ENCODE measurements around the gene TNRC6B.

TNRC6B gene

GRCh38 chr22:40330615-40331014 lies 152.9 kb downstream of the TNRC6B start:
- DNase-seq: no peak

GRCh38 chr22:40331706-40332105 lies 154.0 kb downstream of the TNRC6B start:
- no peak for DNase-seq

- no peak for DNase-seq
Observed at GRCh38 chr22:40332319-40332781, 154.6 kb downstream of the TNRC6B start.

GRCh38 chr22:40334060-40334459 lies 156.3 kb downstream of the TNRC6B start:
- DNase-seq: no peak

GRCh38 chr22:40334899-40335298 lies 157.2 kb downstream of the TNRC6B start:
- no peak for DNase-seq

GRCh38 chr22:40335358-40335757 lies 157.6 kb downstream of the TNRC6B start:
- no peak for DNase-seq

GRCh38 chr22:40340044-40340443 lies 162.3 kb downstream of the TNRC6B start:
- DNase-seq: no peak

GRCh38 chr22:40341604-40342003 lies 163.9 kb downstream of the TNRC6B start:
- DNase-seq: no peak

- no peak for DNase-seq
Observed at GRCh38 chr22:40342521-40342920, 164.8 kb downstream of the TNRC6B start.

- DNase-seq: no peak
Observed at GRCh38 chr22:40345271-40345670, 167.5 kb downstream of the TNRC6B start.

- DNase-seq: peak; percentile 50
Observed at GRCh38 chr22:40345815-40346184, 168.1 kb downstream of the TNRC6B start.

- DNase-seq: peak; percentile 78
Observed at GRCh38 chr22:40346185-40347118, 168.7 kb downstream of the TNRC6B start, which contains the start of gene ADSL. Gene ADSL, plus strand, starts transcription at chr22:40346500. Its CDS starts 59 bp downstream, at chr22:40346559.

GRCh38 chr22:40347300-40347699 lies 169.6 kb downstream of the TNRC6B start:
- no peak for DNase-seq

GRCh38 chr22:40348025-40348658 lies 170.4 kb downstream of the TNRC6B start:
- peak; percentile 55 for DNase-seq

GRCh38 chr22:40352763-40353162 lies 175.0 kb downstream of the TNRC6B start:
- DNase-seq: no peak

- no peak for DNase-seq
Observed at GRCh38 chr22:40361100-40361499, 183.4 kb downstream of the TNRC6B start.

GRCh38 chr22:40363059-40363458 lies 185.3 kb downstream of the TNRC6B start:
- DNase-seq: no peak

GRCh38 chr22:40364431-40364830 lies 186.7 kb downstream of the TNRC6B start:
- DNase-seq: no peak

- DNase-seq: no peak
Observed at GRCh38 chr22:40366068-40366467, 188.3 kb downstream of the TNRC6B start.

GRCh38 chr22:40367342-40367741 lies 189.6 kb downstream of the TNRC6B start:
- DNase-seq: no peak

GRCh38 chr22:40368016-40368415 lies 190.3 kb downstream of the TNRC6B start:
- DNase-seq: no peak

GRCh38 chr22:40368836-40369235 lies 191.1 kb downstream of the TNRC6B start:
- no peak for DNase-seq

- DNase-seq: no peak
Observed at GRCh38 chr22:40374567-40374966, 196.8 kb downstream of the TNRC6B start.

- no peak for DNase-seq
Observed at GRCh38 chr22:40376149-40376548, 198.4 kb downstream of the TNRC6B start.
